Neuronal stem cell (in vitro differentiated cells): ENCODE measurements around the gene CHD5.

ENCODE experiments used
- DNase-seq: peaks from one replicate; pipeline ENCODE4 v3.0.0-alpha.2; 2013; ENCODE audit warnings: low spot score
- H2AFZ ChIP-seq: one replicate; pipeline ENCODE4 v1.6.1; 2013; ENCODE audit warnings: mild to moderate bottlenecking, low read length, inconsistent platforms
- H2AK5ac ChIP-seq: 2 replicates; pipeline ENCODE4 v1.6.1; 2013; ENCODE audit warnings: low read depth, mild to moderate bottlenecking, inconsistent platforms, low read length, moderate library complexity, mixed read lengths
- H2BK120ac ChIP-seq: 2 replicates; pipeline ENCODE4 v1.6.1; 2013; ENCODE audit warnings: low read depth, mild to moderate bottlenecking, inconsistent platforms, low read length, moderate library complexity, mixed read lengths
- H2BK12ac ChIP-seq: one replicate; pipeline ENCODE4 v1.6.1; 2013; ENCODE audit warnings: low read length, inconsistent platforms
- H2BK15ac ChIP-seq: 2 replicates; pipeline ENCODE4 v1.6.1; 2013; ENCODE audit warnings: mild to moderate bottlenecking, low read length, inconsistent platforms, mixed read lengths
- H2BK5ac ChIP-seq: one replicate; pipeline ENCODE4 v1.6.1; 2013; ENCODE audit warnings: inconsistent platforms, mild to moderate bottlenecking, low read length, moderate library complexity
- H3K14ac ChIP-seq: one replicate; pipeline ENCODE4 v1.6.1; 2013; ENCODE audit warnings: low read length, inconsistent platforms
- H3K18ac ChIP-seq: 2 replicates; pipeline ENCODE4 v1.6.1; 2013; ENCODE audit warnings: low read length, inconsistent platforms
- H3K23ac ChIP-seq: 2 replicates; pipeline ENCODE4 v1.6.1; 2013; ENCODE audit warnings: low read depth, mild to moderate bottlenecking, mixed read lengths, low read length, inconsistent platforms; ENCODE audit not compliant: poor library complexity
- H3K27ac ChIP-seq: replicated peaks from 3 replicates; pipeline ENCODE4 v1.5.1; 2013; ENCODE audit warnings: low read length, inconsistent platforms
- H3K27me3 ChIP-seq, 3 experiments: 2 replicates each; pipeline ENCODE4 v1.6.1; 2013; ENCODE audit warnings: low read length in 3 of 3, mild to moderate bottlenecking in 2 of 3, inconsistent platforms in 1 of 3, low read depth in 1 of 3, mixed read lengths in 1 of 3, moderate library complexity in 1 of 3; ENCODE audit not compliant: control insufficient read depth in 3 of 3, insufficient read depth in 3 of 3
- H3K36me3 ChIP-seq, 2 donors: replicated peaks in 1 of 2; 2 replicates each; pipeline ENCODE4 v1.6.1; 2013; ENCODE audit warnings: low read length in 2 of 2; ENCODE audit not compliant: control insufficient read depth in 2 of 2, insufficient read depth in 2 of 2
- H3K4ac ChIP-seq: 2 replicates; pipeline ENCODE4 v1.6.1; 2013; ENCODE audit warnings: inconsistent platforms, mild to moderate bottlenecking, low read length, moderate library complexity
- H3K4me1 ChIP-seq, 2 donors: 1 replicate in 1 of 2; 2 replicates in 1 of 2; pipeline ENCODE4 v1.6.1; 2013; ENCODE audit warnings: low read length in 2 of 2, low read depth in 1 of 2; ENCODE audit not compliant: control insufficient read depth in 2 of 2, insufficient read depth in 1 of 2
- H3K4me2 ChIP-seq: one replicate; pipeline ENCODE4 v1.6.1; 2013; ENCODE audit warnings: mild to moderate bottlenecking, low read length, inconsistent platforms; ENCODE audit not compliant: insufficient read depth, poor library complexity, severe bottlenecking
- H3K4me3 ChIP-seq, 2 donors: 2 replicates each; pipeline ENCODE4 v1.5.1; 2013; ENCODE audit warnings: low read length in 2 of 2, mild to moderate bottlenecking in 2 of 2, inconsistent platforms in 1 of 2, moderate library complexity in 1 of 2
- H3K79me1 ChIP-seq: one replicate; pipeline ENCODE4 v1.6.1; 2013; ENCODE audit warnings: low read depth, mild to moderate bottlenecking, inconsistent platforms, low read length, moderate library complexity
- H3K9ac ChIP-seq: one replicate; pipeline ENCODE4 v1.6.1; 2013; ENCODE audit warnings: mild to moderate bottlenecking, low read depth, low read length, inconsistent platforms; ENCODE audit not compliant: poor library complexity
- H3K9me3 ChIP-seq, 2 donors: replicated peaks in 1 of 2; 2 replicates each; pipeline versions ENCODE3 to v1.6.1; 2013; ENCODE audit warnings: low read length in 2 of 2, mild to moderate bottlenecking in 2 of 2, inconsistent platforms in 1 of 2, low read depth in 1 of 2, mixed read lengths in 1 of 2, moderate library complexity in 1 of 2; ENCODE audit not compliant: control insufficient read depth in 2 of 2, insufficient read depth in 1 of 2
- H4K8ac ChIP-seq: one replicate; pipeline ENCODE4 v1.6.1; 2013; ENCODE audit warnings: low read depth, mild to moderate bottlenecking, inconsistent platforms, low read length, moderate library complexity
- H4K91ac ChIP-seq: one replicate; pipeline ENCODE4 v1.6.1; 2013; ENCODE audit warnings: low read length, low read depth, mild to moderate bottlenecking, inconsistent platforms; ENCODE audit not compliant: poor library complexity
- WGBS, 2 donors: extraction: QIAGEN DNeasy Blood & Tissue Kit; methylation state at CpG; one replicate each; pipeline ENCODE4 v1.1.7; 2013; ENCODE audit warnings: missing lambda C conversion rate in 2 of 2, mixed read lengths in 1 of 2; ENCODE audit not compliant: insufficient read length in 2 of 2, insufficient replicate concordance in 1 of 2; ENCODE audit errors: extremely low coverage in 2 of 2; 5-methylcytosine and 5-hydroxymethylcytosine counted together

CHD5 gene

DNA sequence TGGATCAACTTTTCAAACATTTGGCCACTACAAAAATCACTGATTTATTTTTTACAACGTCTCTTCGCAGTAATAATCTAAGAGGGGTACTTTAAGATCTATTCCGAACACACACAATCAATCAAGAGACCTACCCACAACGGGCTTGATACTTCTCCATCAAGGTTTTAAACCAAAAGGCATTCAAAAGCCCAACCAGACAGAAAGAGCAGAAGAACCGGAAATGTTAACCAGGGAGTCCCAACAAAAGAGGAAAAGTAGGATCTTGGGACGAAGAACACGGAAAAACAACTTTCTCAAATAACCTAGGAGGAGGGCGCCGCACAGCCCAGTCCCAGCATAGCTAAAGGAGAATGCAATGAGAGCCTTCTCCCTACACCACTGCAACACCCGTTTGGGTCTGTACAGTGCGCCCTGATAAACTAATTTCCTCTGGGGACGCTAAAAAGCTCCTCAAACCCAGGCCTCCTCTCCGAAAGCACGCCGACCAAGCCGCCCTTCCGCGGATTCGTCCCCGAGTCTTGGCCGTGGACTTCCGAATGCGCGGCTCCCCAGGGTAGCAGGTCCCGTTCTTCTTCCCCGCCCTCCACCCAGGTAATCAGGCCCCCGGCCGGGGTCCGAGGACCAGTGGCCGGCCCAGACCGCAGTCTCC is 18.7 kb upstream of the CHD5 start:
- Histone ChIP-seq H3K79me1 (peaks cover 8% of the 10 kb centered on the region), H3K4ac (peak overlapping the region; percentile 78), H3K9ac (peak overlapping the region; percentile 100), H3K9me3 (no peaks in the 10 kb centered on the region), H3K27me3 (no peaks in the 10 kb centered on the region), H3K14ac (peak overlapping the region; percentile 96), H3K4me1 (peaks cover 6 to 14% of the 10 kb centered on the region in 2 donors), H4K91ac (no peak overlapping the region), H2AK5ac (peak overlapping the region; percentile 94), H3K18ac (peak overlapping the region; percentile 97), H3K36me3 (peaks cover 18 to 43% of the 10 kb centered on the region in 2 donors), H2AFZ (peak overlapping the region; percentile 70), H3K27ac (no peak overlapping the region), H4K8ac (no peak overlapping the region), H3K4me2 (peak overlapping the region; percentile 62), H2BK120ac (no peak overlapping the region), H2BK5ac (peak overlapping the region; percentile 61), H3K4me3 (peak overlapping the region; percentile 94 to 98), H3K23ac (peak overlapping the region; percentile 100), H2BK12ac (no peak overlapping the region), H2BK15ac (no peak overlapping the region)
- WGBS, 2 donors = no CpG with 5 or more reads among the region's 31 CpGs
- DNase-seq = no peak

DNA sequence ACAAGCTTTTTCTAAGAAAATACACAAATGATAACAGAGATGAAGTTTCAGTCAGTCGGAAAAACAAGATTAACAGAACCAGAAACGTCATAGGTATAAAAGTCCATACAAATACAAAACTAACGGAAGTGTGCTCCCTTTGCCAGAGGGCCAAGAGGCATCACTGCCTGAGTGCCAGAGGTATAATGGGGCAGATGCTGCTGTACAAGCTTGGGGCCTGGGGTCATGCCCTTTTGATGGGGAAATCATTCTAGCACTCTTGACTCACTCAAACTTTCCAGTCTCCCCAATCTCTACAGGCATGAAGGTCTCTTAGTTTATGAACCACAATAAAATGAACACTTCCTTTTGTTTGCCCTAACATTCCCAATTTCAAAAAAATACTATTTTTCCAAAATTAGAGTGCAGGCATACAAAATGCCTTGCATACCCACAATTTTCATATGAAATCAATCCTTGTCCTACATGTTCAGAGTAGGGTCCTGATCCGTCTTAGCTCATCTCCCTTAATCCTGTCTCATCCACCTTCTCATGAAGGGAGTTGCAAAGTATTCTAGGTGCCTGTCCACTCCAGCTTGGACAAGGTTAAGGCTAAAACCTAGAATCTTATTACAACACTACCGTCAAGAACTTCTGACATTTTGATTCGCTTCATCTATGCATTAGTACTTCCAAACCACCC is 17.8 kb upstream of the CHD5 start:
- Histone ChIP-seq H3K27me3 (no peaks in the 10 kb centered on the region), H3K14ac (no peak overlapping the region), H2BK120ac (no peak overlapping the region), H3K4ac (no peak overlapping the region), H3K4me1 (peaks cover 6 to 14% of the 10 kb centered on the region in 2 donors), H2AK5ac (no peak overlapping the region), H2BK15ac (no peak overlapping the region), H2BK5ac (no peak overlapping the region), H3K27ac (no peak overlapping the region), H3K23ac (no peak overlapping the region), H4K8ac (no peak overlapping the region), H3K36me3 (peaks cover 25 to 51% of the 10 kb centered on the region in 2 donors), H2BK12ac (no peak overlapping the region), H3K9me3 (no peaks in the 10 kb centered on the region), H3K79me1 (peaks cover 8% of the 10 kb centered on the region), H3K4me3 (peak overlapping the region in 1 of 2 donors; percentile 94), H3K9ac (no peak overlapping the region), H3K18ac (no peak overlapping the region), H3K4me2 (no peak overlapping the region), H4K91ac (no peak overlapping the region), H2AFZ (no peak overlapping the region)
- no peak for DNase-seq
- no CpG with 5 or more reads among the region's 6 CpGs for WGBS, 2 donors

DNA sequence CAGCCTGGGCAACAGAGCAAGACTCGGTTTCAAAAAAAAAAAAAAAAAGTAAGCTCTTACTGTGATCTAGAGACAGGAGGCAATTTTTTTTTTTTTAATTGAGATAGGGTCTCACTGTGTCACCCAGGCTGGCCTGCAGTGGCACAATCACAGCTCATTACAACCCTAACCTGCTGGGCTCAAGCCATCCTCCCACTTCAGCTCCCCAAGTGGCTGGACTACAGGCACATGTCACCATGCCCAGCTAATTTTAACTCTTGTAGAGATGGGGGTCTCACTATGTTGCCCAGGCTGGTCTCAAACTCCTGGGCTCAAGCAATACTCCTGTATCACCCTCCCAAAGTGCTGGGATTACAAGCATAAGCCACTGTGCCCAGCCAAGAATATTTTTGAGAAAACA is 11.8 kb upstream of the CHD5 start:
- Histone ChIP-seq H3K23ac (no peak overlapping the region), H3K4me2 (no peak overlapping the region), H3K4ac (no peak overlapping the region), H2BK5ac (no peak overlapping the region), H3K4me1 (no peaks in the 10 kb centered on the region), H2AK5ac (no peak overlapping the region), H3K36me3 (peaks cover 41 to 94% of the 10 kb centered on the region in 2 donors), H3K9me3 (no peaks in the 10 kb centered on the region), H4K91ac (no peak overlapping the region), H2AFZ (no peak overlapping the region), H3K79me1 (peaks cover 6% of the 10 kb centered on the region), H3K18ac (no peak overlapping the region), H2BK120ac (no peak overlapping the region), H4K8ac (no peak overlapping the region), H3K14ac (no peak overlapping the region), H2BK12ac (no peak overlapping the region), H3K9ac (no peak overlapping the region), H3K27me3 (no peaks in the 10 kb centered on the region), H2BK15ac (no peak overlapping the region), H3K4me3 (peak overlapping the region in 1 of 2 donors; percentile 16), H3K27ac (no peak overlapping the region)
- WGBS, 2 donors = no CpG with 5 or more reads among the region's 1 CpG
- no peak for DNase-seq

DNA sequence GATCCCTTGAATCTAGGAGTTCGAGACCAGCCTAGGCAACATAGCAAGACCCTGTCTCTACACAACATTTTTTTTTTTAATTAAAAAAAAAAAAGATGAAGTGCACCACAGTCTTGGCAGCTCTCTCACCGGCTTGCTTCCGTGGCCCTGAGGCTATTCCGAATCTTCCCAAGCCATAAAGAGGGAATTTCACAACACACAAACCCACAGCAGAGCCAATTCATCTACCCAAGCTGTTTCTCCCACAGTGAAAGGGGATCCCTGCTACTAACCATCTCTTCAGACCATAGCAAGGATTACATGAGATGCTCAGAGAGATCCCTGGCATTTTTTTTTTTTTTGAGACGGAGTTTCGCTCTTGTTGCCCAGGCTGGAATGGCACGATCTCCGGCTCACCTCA is 8.3 kb upstream of the CHD5 start:
- no peak overlapping the region for H2BK15ac ChIP-seq
- no peak for DNase-seq
- H3K4me3 ChIP-seq = no peak overlapping the region
- H2AK5ac ChIP-seq = no peak overlapping the region
- H4K8ac ChIP-seq = no peak overlapping the region
- no peak overlapping the region for H3K18ac ChIP-seq
- H2BK120ac ChIP-seq = no peak overlapping the region
- no peak overlapping the region for H3K4ac ChIP-seq
- no peak overlapping the region for H2BK12ac ChIP-seq
- no peaks in the 10 kb centered on the region for H3K4me1 ChIP-seq
- WGBS, 2 donors = no CpG with 5 or more reads among the region's 8 CpGs
- no peak overlapping the region for H2AFZ ChIP-seq
- H4K91ac ChIP-seq = no peak overlapping the region
- peaks cover 3% of the 10 kb centered on the region for H3K79me1 ChIP-seq
- H3K4me2 ChIP-seq = no peak overlapping the region
- no peak overlapping the region for H3K23ac ChIP-seq
- no peak overlapping the region for H3K14ac ChIP-seq
- H3K9me3 ChIP-seq = no peaks in the 10 kb centered on the region
- H3K27ac ChIP-seq = no peak overlapping the region
- no peaks in the 10 kb centered on the region for H3K27me3 ChIP-seq
- H3K9ac ChIP-seq = no peak overlapping the region
- H2BK5ac ChIP-seq = no peak overlapping the region
- peaks cover 33 to 86% of the 10 kb centered on the region in 2 donors for H3K36me3 ChIP-seq
